K562 (cell line): ENCODE measurements around the gene FLT1.

Experiments
- BRF2 ChIP-seq: IDR thresholded peaks from 3 replicates; pipeline ENCODE4 v1.6.1; 2011; ENCODE audit warnings: borderline replicate concordance, mild to moderate bottlenecking; ENCODE audit not compliant: insufficient read length, insufficient read depth
- CBFB ChIP-seq: sonication (generic); formaldehyde crosslinking; IDR thresholded peaks from 2 replicates; pipeline ENCODE4 v1.4.0; 2020; ENCODE audit warnings: mild to moderate bottlenecking, missing genetic modification reagents
- CTCF ChIP-seq, 3 experiments: IDR thresholded peaks in 2 of 3; conservative IDR thresholded peaks in 1 of 3; 2 replicates each; pipeline ENCODE4 v1.5.1; 2011 to 2012; ENCODE audit warnings: low read length in 3 of 3, mild to moderate bottlenecking in 3 of 3, control low read depth in 2 of 3, improper control_type of control experiment in 1 of 3, inconsistent platforms in 1 of 3, low read depth in 1 of 3, mixed read lengths in 1 of 3, moderate library complexity in 1 of 3; ENCODE audit not compliant: insufficient read depth in 2 of 3
- EP300 ChIP-seq: IDR thresholded peaks from 2 replicates; pipeline ENCODE4 v1.6.1; 2012; ENCODE audit warnings: low read length, improper control_type of control experiment
- FOXA1 ChIP-seq: fragments of 450-650 bp; IDR thresholded peaks from 2 replicates; pipeline ENCODE4 v1.6.1; 2016; ENCODE audit warnings: mild to moderate bottlenecking, borderline replicate concordance
- GTF2F1 ChIP-seq: IDR thresholded peaks from 2 replicates; pipeline ENCODE4 v1.6.1; 2011; ENCODE audit warnings: low read depth, low read length, improper control_type of control experiment
- KAT7 ChIP-seq: sonication (generic); formaldehyde crosslinking; IDR thresholded peaks from 2 replicates; pipeline ENCODE4 v1.8.0; 2022; ENCODE audit warnings: missing genetic modification reagents, mild to moderate bottlenecking, borderline replicate concordance
- PML ChIP-seq: IDR thresholded peaks from 2 replicates; pipeline ENCODE4 v1.6.1; 2012; ENCODE audit warnings: low read length, inconsistent platforms
- RCOR1 ChIP-seq, 2 experiments: IDR thresholded peaks; 2 replicates each; pipeline ENCODE4 v1.6.1; 2012; ENCODE audit warnings: low read depth in 2 of 2, low read length in 2 of 2, borderline replicate concordance in 1 of 2, improper control_type of control experiment in 1 of 2
- SREBF1 ChIP-seq: fragments of 150-350 bp; IDR thresholded peaks from 2 replicates; pipeline ENCODE4 v1.6.1; 2014; ENCODE audit warnings: antibody characterized with exemption, low read depth, low read length, borderline replicate concordance
- ZNF140 ChIP-seq: fragments of 250-450 bp; sonication (Bioruptor Pico); IDR thresholded peaks from 2 replicates; pipeline ENCODE4 v1.8.0; 2021; ENCODE audit warnings: moderate library complexity, mild to moderate bottlenecking, inconsistent platforms
- TF ChIP-seq, protein P1 (sequence below): sonication (generic); formaldehyde crosslinking; IDR thresholded peaks from 2 replicates; pipeline ENCODE4 v1.5.0; 2020; ENCODE audit warnings: missing genetic modification reagents

- TF ChIP-seq CTCF (IDR thresholded peaks at IDR 0.05 in 2 of 3, conservative IDR thresholded peaks at IDR 0.05 in 1 of 3; ENCODE audit: insufficient read depth in 2 of 3, low read depth in 1 of 3, low read length in 3 of 3) (no peak), GTF2F1 (no peak), CBFB (CRISPR knock-in tag) (no peak), ZNF140 (no peak), BRF2 (no peak), EP300 (no peak), KAT7 (CRISPR knock-in tag) (no peak), SREBF1 (no peak), FOXA1 (no peak), RCOR1 (IDR thresholded peaks at IDR 0.05; ENCODE audit: borderline replicate concordance in 1 of 2, low read depth in 2 of 2, low read length in 2 of 2) (no peak), PML (no peak)
- TF ChIP-seq, protein P1, sequence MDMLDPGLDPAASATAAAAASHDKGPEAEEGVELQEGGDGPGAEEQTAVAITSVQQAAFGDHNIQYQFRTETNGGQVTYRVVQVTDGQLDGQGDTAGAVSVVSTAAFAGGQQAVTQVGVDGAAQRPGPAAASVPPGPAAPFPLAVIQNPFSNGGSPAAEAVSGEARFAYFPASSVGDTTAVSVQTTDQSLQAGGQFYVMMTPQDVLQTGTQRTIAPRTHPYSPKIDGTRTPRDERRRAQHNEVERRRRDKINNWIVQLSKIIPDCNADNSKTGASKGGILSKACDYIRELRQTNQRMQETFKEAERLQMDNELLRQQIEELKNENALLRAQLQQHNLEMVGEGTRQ (CRISPR knock-in tag): no peak
These were observed 26.7 kb downstream of the FLT1 start for GRCh38 chr13:28468023-28468915.
